Islet of Langerhans (tissue), 1 donor: Measurements from ENCODE around the gene ZNF540.
A peak's percentile ranks its signal among the peaks of the same experiment; 100 is the strongest.
"Not testable (repeated sequence)": the region's sequence is repeated elsewhere in the genome, so short reads cannot be mapped to it uniquely, and the experiment has no call there.

Experiments used
- FAIRE-seq: peaks from one replicate; lab custom pipeline; 2011; peaks lifted over from hg19 to GRCh38; lab: Jason Lieb, UNC

ZNF540 gene

DNA sequence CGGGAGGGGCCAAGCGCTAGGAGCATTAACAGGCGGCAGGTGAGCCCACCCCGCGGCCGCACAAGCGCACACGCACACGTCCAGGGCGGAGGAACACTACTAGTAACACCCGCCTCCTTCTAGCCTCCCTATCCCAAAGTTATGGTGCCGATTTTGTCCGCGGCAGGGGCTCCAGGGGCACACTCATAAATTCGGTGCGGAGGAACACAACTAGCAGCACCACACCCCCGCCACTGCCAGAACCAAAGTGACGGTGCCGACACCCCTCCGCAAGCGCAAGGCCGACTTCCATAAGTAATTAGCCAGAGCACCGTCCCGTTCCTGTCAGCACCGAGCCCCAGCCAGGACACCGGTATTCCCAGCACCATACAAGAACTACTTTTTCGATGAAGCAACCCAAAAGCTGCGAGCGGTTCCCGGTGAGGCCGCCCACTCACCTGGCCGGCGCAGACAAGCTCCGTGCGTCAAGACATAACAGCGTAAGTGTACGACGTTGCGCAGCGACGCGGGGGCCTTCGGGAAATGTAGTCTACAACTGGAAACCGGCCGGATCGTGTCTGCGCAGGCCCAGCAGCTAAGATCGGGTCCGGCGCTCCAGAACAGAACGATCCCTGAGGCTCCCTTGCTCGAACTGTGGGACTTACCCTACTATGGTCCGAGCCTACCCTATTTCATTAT is at the start of gene ZNF540, which contains the start of gene ZNF571:
Gene ZNF540 (plus strand): TSS at position 573 of the 678 bp plus-strand sequence. CDS start 3,572 bp downstream, outside the sequence.
Gene ZNF571 (minus strand): TSS at position 489 of the 678 bp plus-strand sequence. CDS start 8,116 bp downstream, outside the sequence.
- peak; percentile 45 for FAIRE-seq

GRCh38 chr19:37551129-37551993 is 43.3 kb upstream of the ZNF540 start:
- no peak for FAIRE-seq

DNA sequence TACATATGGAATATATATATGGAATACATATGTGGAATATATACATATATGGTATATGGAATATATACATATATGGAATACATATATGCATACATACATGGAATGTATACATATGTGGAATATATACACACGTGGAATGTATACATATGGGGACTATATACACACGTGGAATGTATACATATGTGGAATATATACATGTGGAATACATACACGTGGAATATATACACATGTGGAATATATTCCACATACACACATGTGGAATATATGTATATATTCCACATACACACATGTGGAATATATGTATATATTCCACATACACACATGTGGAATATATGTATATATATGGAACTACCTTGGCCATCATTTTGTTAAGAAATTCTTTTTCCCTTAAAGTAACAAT is 31.2 kb upstream of the ZNF540 start:
- FAIRE-seq, result no peak

- FAIRE-seq, result no peak
Observed at GRCh38 chr19:37564624-37565369, 29.9 kb upstream of the ZNF540 start.

DNA sequence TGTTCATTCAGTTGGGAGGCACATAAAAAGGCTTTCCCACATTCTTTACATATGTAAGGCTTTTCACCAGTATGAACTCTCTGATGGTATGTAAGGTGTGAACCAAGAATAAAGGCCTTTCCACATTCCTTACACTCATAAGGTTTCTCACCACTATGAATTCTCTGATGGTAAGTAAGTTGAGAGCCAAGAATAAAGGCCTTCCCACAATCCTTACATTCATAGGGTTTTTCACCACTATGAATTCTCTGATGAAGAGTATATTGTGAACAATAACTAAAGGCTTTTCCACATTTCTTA is 29.4 kb upstream of the ZNF540 start:
- FAIRE-seq, result no peak

DNA sequence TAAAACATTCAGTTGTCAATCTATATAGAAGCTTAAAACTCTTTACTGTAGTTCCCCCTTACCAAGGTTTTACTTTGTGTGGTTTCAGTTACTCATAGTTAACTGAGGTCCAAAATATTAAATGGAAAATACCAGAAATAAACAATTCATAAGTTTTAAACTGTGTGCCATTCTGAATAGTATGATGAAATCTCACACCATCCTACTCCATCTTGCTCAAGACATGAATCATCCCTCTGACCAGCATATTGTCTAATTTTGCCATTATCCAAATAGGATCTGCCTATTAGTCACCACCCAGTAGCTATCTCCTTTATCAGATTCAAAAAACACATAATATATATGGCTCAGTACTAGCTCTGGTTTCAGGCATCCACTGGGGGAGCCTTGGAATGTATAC is 22.5 kb upstream of the ZNF540 start:
- peak; percentile 74 for FAIRE-seq

DNA sequence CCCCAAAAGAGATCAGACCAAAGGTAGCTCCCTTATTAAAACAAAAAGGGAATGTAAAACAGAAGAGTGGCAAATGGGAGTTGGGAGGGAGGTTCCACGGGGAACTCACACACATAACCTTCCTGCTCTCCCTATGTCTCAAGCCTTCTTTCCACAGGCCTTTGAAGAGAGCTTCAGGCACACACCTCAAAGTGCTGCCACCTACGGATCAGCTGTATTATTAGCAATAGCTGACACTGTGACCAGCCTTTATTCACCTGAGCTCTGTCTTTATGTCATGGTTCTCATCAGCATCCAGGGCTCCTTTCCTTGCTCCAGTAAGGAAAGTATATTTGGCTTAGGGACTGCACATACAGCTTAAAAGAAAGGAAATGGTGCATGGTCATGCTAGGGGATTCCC is 11.3 kb upstream of the ZNF540 start:
- FAIRE-seq, result no peak

DNA sequence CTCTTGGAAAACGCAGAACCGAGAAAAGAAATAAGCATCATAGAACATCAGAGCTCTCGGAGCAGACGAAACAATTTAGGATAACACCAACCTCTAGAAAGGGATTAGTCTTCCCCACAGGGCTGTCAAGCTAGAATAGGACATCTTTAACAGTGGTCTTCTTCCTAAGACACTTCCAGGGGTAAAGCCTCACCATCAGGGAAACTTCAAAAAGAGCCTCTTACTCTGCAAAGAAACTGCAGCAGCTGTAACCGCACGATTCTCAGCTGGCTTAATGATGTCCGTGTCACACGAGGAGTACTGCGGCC is 726 bp upstream of the ZNF540 start:
- no peak for FAIRE-seq

GRCh38 chr19:37594982-37595382 is 306 bp downstream of the ZNF540 start:
- no peak for FAIRE-seq

DNA sequence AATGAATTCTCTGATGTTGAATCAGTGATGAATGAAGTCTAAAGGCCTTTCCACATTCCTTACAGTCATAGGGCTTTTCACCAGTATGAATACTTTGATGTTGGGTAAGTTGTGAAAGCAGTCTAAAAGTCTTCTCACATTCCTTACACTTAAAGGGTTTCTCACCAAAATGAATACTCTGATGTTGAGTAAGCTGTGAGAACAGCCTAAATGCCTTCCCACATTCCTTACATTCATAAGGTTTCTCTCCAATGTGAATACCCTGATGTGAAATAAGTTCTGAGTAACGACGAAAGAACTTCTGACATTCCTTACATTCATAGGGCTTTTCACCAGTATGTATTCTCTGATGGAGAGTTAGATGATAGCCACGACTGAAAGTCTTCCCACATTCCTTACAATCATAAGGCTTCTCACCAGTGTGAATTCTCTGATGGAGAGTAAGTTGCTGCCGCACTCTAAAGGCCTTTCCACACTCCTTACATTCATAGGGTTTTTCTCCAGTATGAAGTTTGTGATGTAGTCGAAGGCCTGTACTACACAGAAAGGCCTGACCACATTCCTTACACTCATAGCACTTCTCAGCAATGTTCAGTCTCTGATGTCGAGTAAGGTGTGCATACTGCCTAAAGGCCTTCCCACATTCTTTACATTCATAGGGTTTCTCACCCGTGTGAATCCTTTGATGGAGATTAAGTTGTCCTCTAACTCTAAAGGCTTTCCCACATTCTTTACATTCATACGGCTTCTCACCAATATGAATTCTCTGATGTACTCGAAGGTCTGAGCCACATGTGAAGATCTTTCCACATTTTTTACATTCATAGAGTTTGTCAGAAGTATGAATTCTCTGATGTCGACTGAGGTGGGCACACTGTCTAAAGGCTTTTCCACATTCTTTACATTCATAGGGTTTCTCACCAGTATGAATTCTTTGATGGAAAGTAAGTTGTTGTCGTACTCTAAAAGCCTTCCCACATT is 40.7 kb downstream of the ZNF540 start:
- FAIRE-seq, result no peak

DNA sequence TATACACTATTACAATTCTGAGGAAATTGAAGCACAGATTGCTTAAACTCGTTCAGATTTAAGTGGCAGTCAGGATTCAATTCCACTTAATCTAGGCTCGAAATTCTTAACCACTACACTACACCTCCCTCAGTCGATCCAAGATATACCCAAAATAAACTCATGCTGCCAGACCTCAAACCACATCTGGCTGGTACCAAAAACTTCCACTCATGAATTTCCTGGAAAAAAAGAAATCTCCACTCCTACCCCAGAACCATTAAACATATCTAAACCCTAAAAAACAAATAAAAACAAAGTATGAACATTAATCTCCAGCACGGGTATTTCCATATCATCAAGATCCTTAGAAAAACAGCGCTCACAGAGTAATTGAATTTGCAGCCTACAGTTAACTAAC is 59.4 kb downstream of the ZNF540 start:
- FAIRE-seq, result no peak

DNA sequence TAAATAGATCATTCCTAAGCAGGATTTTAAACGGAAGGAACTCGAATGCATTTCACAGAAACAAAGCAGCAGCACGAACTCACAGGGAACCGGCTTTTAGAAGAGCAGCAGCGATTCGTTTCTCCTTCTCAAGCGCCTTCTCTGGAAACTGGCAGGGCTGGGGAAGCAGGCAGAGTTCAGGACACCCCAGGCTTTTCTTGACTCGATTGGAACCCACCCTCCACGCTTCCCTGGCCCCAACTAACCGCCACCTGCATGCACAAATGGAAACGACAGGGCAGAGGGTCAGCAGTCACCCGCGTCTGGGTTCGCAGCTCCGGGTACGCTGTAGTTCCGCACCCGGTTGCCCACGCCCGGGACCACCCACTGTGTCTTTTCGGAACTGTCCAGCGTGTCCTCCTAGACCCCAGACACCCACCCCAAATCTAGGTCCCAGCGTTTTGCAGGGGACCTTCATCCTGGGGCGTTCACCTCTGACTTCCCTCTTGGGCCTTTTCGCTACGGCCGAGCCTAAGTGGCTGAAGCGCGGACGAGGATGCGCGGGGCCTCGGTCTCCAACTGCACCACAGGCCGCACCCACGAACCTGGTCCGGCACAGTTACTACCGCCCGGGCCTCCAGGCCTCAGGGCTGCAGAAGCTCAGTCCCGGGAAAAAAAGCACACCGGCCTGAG is 60.1 kb downstream of the ZNF540 start:
- no peak for FAIRE-seq

DNA sequence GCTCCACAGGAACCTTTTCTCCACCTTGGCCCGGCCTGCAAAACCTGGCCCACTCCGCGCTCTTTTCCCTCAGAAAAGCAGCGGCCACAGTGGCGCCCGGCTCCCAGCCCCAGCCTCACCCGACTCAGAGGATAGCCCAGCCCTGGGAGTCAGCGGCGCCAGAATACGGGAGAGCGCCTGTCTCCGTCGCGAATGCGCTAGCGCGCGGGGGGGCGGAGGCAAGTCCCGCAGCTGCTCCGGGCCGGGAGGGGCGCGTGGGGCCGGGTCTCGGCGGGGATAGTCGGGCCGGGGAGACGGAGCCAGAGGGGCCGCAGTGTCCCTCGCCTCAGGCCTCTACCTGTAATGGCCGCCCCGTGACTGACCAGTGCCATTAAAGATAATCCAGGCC is 60.6 kb downstream of the ZNF540 start, which contains the start of gene ZFP30:
Gene ZFP30 (minus strand): TSS at position 165 of the 388 bp plus-strand sequence. CDS start 7,643 bp downstream, outside the sequence.
- no peak for FAIRE-seq

DNA sequence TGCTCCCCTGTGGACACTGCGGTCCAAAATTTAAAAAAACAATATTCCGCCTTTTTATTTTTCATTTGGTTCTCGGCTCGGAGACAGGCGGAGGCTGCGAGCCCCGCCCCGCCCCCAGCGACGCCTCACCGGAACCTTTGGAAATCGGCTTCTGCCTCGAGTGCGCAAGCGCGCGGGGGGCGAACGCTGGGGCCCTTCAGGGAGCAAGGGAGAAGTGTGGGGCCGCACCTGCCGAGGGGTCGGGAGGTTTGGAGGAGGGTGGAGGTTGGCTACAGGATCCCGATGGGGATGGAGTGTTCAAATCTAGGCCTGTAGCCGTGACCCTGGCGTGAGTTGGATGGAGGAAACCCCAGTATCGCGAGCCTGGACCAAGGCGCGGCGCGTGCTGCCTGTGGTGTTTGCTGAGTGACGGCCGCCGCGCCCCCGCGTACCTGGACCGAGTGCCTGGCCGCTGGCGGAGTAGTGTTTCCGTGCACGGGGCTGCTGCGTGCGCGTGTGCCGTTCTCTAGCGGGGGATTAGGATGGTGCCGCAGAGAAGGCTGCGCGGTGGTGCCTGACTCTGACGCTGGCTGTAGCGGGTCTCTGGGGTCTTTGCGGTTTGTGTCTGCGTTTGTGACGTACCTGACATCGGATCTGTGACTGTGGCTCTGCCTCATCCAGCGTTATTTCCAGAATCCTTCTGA is 61.2 kb downstream of the ZNF540 start:
- FAIRE-seq, result no peak

- not testable (repeated sequence) for FAIRE-seq
Observed at GRCh38 chr19:37657157-37657556, 62.5 kb downstream of the ZNF540 start.
